K562 (cell line): ENCODE results near the gene HEMK1. TPM values are rescaled to one million over a fixed set of nuclear protein-coding genes. Genes with fewer than 3 reads are reported as not detected.

Source experiments
- ATAC-seq: fragments of 200-7000 bp; cut with Tn5 transposase; 3 replicates; pipeline ENCODE4 v1.9.1; 2020; ENCODE audit warnings: moderate library complexity
- BruUV-seq: library from RNA; stranded (reverse); fragments of 400-500 nt; replicated peaks from 2 replicates; lab custom pipeline; 2021; lab: Mats Ljungman, UMichigan
- CTCF ChIA-PET: fragments of 300-600 bp; formaldehyde crosslinking; extraction: SDS; loops from one replicate; lab custom pipeline; 2021; ENCODE audit warnings: low intra/inter-chr PET ratio; lab: Yijun Ruan, JAX
- POLR2A ChIA-PET: fragments of 300-600, 350-650 bp; sonication (Branson Sonifier 250); formaldehyde crosslinking; extraction: SDS; loops from one replicate; lab custom pipeline; 2021; ENCODE audit warnings: antibody characterized with exemption, inconsistent platforms; lab: Yijun Ruan, JAX
- DNase-seq, 4 experiments: peaks; one replicate each; pipeline versions ENCODE4 v3.0.0 to v3.0.0-alpha.2; 2011 to 2018; ENCODE audit warnings: low spot score in 3 of 4, mixed read lengths in 3 of 4; ENCODE audit errors: extremely low read depth in 1 of 4
- FAIRE-seq: peaks from 2 replicates; lab custom pipeline; 2011; peaks lifted over from hg19 to GRCh38; lab: Jason Lieb, UNC
- H2AFZ ChIP-seq: 2 replicates; pipeline ENCODE4 v1.6.0; 2011; ENCODE audit warnings: low read depth, low read length, control low read depth, inconsistent platforms
- H3K27ac ChIP-seq: fragments of 200-600 bp; 3 replicates; pipeline ENCODE4 v1.8.0; 2011; ENCODE audit warnings: low read depth, mild to moderate bottlenecking, control low read depth, inconsistent platforms, low read length, moderate library complexity, mixed read lengths; ENCODE audit errors: extremely low read depth
- H3K27me3 ChIP-seq, 2 experiments: fragments of 300-600 bp in 1 of 2; 2 replicates in 1 of 2; 3 replicates in 1 of 2; pipeline versions ENCODE4 v1.6.0 to v1.8.0; 2011; ENCODE audit warnings: inconsistent platforms in 2 of 2, low read length in 2 of 2, mild to moderate bottlenecking in 1 of 2, mixed read lengths in 1 of 2, moderate library complexity in 1 of 2; ENCODE audit not compliant: control insufficient read depth in 2 of 2, insufficient read depth in 2 of 2
- H3K36me3 ChIP-seq: fragments of 300-600 bp; 3 replicates; pipeline ENCODE4 v1.8.0; 2011; ENCODE audit warnings: mild to moderate bottlenecking, low read length, inconsistent platforms; ENCODE audit not compliant: control insufficient read depth, insufficient read depth
- H3K4me1 ChIP-seq, 2 experiments: fragments of 200-600 bp in 1 of 2; replicated peaks in 1 of 2; 2 replicates in 1 of 2; 3 replicates in 1 of 2; pipeline versions ENCODE4 v1.5.1 to v1.8.0; 2011; ENCODE audit warnings: inconsistent platforms in 2 of 2, low read length in 2 of 2, mild to moderate bottlenecking in 1 of 2, mixed read lengths in 1 of 2, moderate library complexity in 1 of 2; ENCODE audit not compliant: control insufficient read depth in 2 of 2, insufficient read depth in 2 of 2
- H3K4me2 ChIP-seq: 2 replicates; pipeline ENCODE4 v1.6.1; 2011; ENCODE audit warnings: low read length, control low read depth, inconsistent platforms, mixed read lengths; ENCODE audit not compliant: insufficient read depth
- H3K4me3 ChIP-seq: fragments of 200-600 bp; sonication (generic), shearing (Covaris generic); 2 replicates; pipeline ENCODE4 v1.5.1; 2016; ENCODE audit warnings: control low read depth, inconsistent platforms
- H3K79me2 ChIP-seq: fragments of 200-600 bp; 3 replicates; pipeline ENCODE4 v1.8.0; 2011; ENCODE audit warnings: low read length, inconsistent platforms; ENCODE audit not compliant: control insufficient read depth, insufficient read depth
- H3K9ac ChIP-seq, 2 experiments: 2 replicates each; pipeline versions ENCODE4 v1.6.0 to v1.6.1; 2011; ENCODE audit warnings: low read depth in 2 of 2, low read length in 2 of 2, control low read depth in 1 of 2, inconsistent platforms in 1 of 2, mild to moderate bottlenecking in 1 of 2, mixed read lengths in 1 of 2; ENCODE audit not compliant: insufficient read depth in 1 of 2
- H3K9me1 ChIP-seq: one replicate; pipeline ENCODE4 v1.6.0; 2011; ENCODE audit warnings: inconsistent platforms, mild to moderate bottlenecking, low read length, moderate library complexity; ENCODE audit not compliant: control insufficient read depth, insufficient read depth
- H3K9me3 ChIP-seq: replicated peaks from 2 replicates; pipeline ENCODE4 v1.5.1; 2011; ENCODE audit warnings: low read depth, low read length, inconsistent platforms; ENCODE audit not compliant: control insufficient read depth, insufficient read depth
- H4K20me1 ChIP-seq: replicated peaks from 2 replicates; pipeline ENCODE4 v1.6.1; 2011; ENCODE audit warnings: low read length, inconsistent platforms, mixed read lengths; ENCODE audit not compliant: control insufficient read depth, insufficient read depth
- NR4A1 ChIP-seq, 2 experiments: fragments of 250-450 bp in 1 of 2; fragments of 450-650 bp in 1 of 2; sonication (Bioruptor Pico) in 1 of 2; IDR thresholded peaks; 2 replicates each; pipeline versions ENCODE4 v1.4.0 to v1.6.1; 2016 to 2020; ENCODE audit warnings: mild to moderate bottlenecking in 2 of 2, missing compliant biosample characterization in 1 of 2, missing genetic modification characterization in 1 of 2, moderate library complexity in 1 of 2
- PURB ChIP-seq: sonication (generic); formaldehyde crosslinking; IDR thresholded peaks from 2 replicates; pipeline ENCODE4 v1.9.0; 2021; ENCODE audit warnings: low read depth, mild to moderate bottlenecking, missing genetic modification reagents
- WGBS: fragments of 100-300 bp; shearing (Covaris generic); methylation state at CpG from one replicate; pipeline ENCODE4 v1.1.6; 2016; ENCODE audit warnings: low coverage, mixed read lengths; ENCODE audit not compliant: insufficient coverage; ENCODE audit errors: missing lambda C conversion rate; 5-methylcytosine and 5-hydroxymethylcytosine counted together
- in situ Hi-C: fragments of 300-500 bp; cut with MboI; formaldehyde crosslinking; loops from 4 replicates; pipeline ENCODE4 v1.15.0; 2018; ENCODE audit warnings: inconsistent platforms, mixed read lengths
- intact Hi-C: fragments of 100-400 bp; cut with micrococcal nuclease; formaldehyde crosslinking; loops from 2 replicates; pipeline ENCODE4 v1.14.2; 2022
- polyA plus RNA-seq, 8 experiments: library from polyadenylated mRNA; depleted of rRNA in 4 of 8; stranded (reverse) in 5 of 8; unstranded in 3 of 8; fragments of >200 nt; fragmentation: Nextera tagmentation in 2 of 8; fragmentation: Illumina TruSeq in 1 of 8; extraction: Ambion mirVana in 2 of 8; extraction: Trizol in 1 of 8; gene quantifications; 2 replicates each; pipeline versions ENCODE4 v1.2.1 to v1.2.3, GENCODE V29; 2011 to 2014; ENCODE audit warnings: inconsistent platforms in 1 of 8, missing spikeins in 1 of 8
- total RNA-seq, 7 experiments: library from RNA; depleted of rRNA in 6 of 7; stranded (reverse); fragments of >200 nt in 6 of 7; fragmentation: Illumina TruSeq in 2 of 7; extraction: Trizol in 2 of 7; gene quantifications; 2 replicates each; pipeline versions ENCODE4 v1.2.1 to v1.2.3, GENCODE V29; 2011 to 2021; ENCODE audit warnings: low replicate concordance in 1 of 7
- TF ChIP-seq, protein P1 (sequence below), 2 experiments: fragments of 450-650 bp in 1 of 2; IDR thresholded peaks; 2 replicates each; pipeline ENCODE4 v1.6.1; 2011 to 2017; ENCODE audit warnings: low read depth in 2 of 2, antibody characterized with exemption in 1 of 2, borderline replicate concordance in 1 of 2, low read length in 1 of 2, mild to moderate bottlenecking in 1 of 2, mixed read lengths in 1 of 2; ENCODE audit not compliant: control insufficient read depth in 1 of 2

Gene HEMK1
- total and polyA plus RNA-seq, 9 of the 15 experiments (the other 6 are each of a cell fraction or from before 2014, with no cell fraction given), result 2.0 to 16.8 (median 11.4) TPM

DNA sequence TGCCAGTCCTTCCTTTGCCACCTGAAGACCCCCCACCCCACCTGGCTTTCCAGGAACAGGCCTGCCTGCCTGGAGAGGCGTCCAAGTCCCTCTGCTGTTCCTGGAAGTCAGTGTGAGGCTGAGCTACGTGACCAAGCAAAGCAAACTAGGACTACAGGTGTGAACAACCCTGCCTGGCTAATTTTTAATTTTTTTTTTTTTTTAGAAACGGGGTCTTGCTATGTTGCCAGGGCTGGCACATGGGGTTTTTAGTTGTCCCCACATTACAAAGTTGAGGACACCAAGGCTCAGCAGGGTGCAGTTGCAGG lies 17.4 kb downstream of the HEMK1 start:
- 37% methylated on average over 3 of the region's 3 CpGs for WGBS
- Histone ChIP-seq H3K27me3 (no peaks in the 10 kb centered on the region), H3K79me2 (no peaks in the 10 kb centered on the region), H3K36me3 (peaks cover 19% of the 10 kb centered on the region; the same call in 2 of the 3 replicates), H3K9me3 (no peaks in the 10 kb centered on the region), H3K9me1 (no peaks in the 10 kb centered on the region), H3K9ac (peak overlapping the region; percentile 14 to 68; a peak in 1 of 4 replicates), H4K20me1 (no peaks in the 10 kb centered on the region), H2AFZ (no peak overlapping the region), H3K4me1 (peaks cover 37 to 39% of the 10 kb centered on the region in 2 experiments), H3K27ac (peak overlapping the region; percentile 35; the same call in 1 of the 3 replicates), H3K4me2 (no peak overlapping the region), H3K4me3 (no peak overlapping the region)
- DNase-seq, result no peak
- CTCF ChIA-PET, result no interaction called here
- in situ Hi-C loops, result no loop called here
- BruUV-seq, result no TSS peak
- no peak for FAIRE-seq
- POLR2A ChIA-PET, result interaction anchor here (0.6 to 2.3 kb wide), 6 partner anchors 9 to 1376 kb away, joined by 3 to 9 read pairs (median 4); partner anchors contain the start of gene HEMK1
- TF ChIP-seq NR4A1 (CRISPR knock-in tag; IDR thresholded peaks at IDR 0.05) (no peak), NR4A1 (tag; IDR thresholded peaks at IDR 0.05) (no peak), PURB (CRISPR knock-in tag) (no peak)
- TF ChIP-seq, protein P1, sequence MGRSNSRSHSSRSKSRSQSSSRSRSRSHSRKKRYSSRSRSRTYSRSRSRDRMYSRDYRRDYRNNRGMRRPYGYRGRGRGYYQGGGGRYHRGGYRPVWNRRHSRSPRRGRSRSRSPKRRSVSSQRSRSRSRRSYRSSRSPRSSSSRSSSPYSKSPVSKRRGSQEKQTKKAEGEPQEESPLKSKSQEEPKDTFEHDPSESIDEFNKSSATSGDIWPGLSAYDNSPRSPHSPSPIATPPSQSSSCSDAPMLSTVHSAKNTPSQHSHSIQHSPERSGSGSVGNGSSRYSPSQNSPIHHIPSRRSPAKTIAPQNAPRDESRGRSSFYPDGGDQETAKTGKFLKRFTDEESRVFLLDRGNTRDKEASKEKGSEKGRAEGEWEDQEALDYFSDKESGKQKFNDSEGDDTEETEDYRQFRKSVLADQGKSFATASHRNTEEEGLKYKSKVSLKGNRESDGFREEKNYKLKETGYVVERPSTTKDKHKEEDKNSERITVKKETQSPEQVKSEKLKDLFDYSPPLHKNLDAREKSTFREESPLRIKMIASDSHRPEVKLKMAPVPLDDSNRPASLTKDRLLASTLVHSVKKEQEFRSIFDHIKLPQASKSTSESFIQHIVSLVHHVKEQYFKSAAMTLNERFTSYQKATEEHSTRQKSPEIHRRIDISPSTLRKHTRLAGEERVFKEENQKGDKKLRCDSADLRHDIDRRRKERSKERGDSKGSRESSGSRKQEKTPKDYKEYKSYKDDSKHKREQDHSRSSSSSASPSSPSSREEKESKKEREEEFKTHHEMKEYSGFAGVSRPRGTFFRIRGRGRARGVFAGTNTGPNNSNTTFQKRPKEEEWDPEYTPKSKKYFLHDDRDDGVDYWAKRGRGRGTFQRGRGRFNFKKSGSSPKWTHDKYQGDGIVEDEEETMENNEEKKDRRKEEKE (IDR thresholded peaks at IDR 0.05; ENCODE audit: borderline replicate concordance in 1 of 2, control insufficient read depth in 1 of 2, low read depth in 2 of 2, low read length in 1 of 2), result no peak
- ATAC-seq, result no peak
- intact Hi-C loops, result no loop called here
